HepG2 (cell line): ENCODE results near the gene DSTN. TPM values are rescaled to one million over a fixed set of nuclear protein-coding genes. Genes with fewer than 3 reads are reported as not detected.
A peak's percentile ranks its signal among the peaks of the same experiment; 100 is the strongest.

ENCODE experiments used
- AGO1 ChIP-seq: fragments of 200-400 bp; formaldehyde crosslinking; IDR thresholded peaks from 2 replicates; pipeline ENCODE4 v1.6.1; 2017; ENCODE audit warnings: mild to moderate bottlenecking, low read depth, low read length, moderate library complexity; ENCODE audit not compliant: poor library complexity, severe bottlenecking
- AKAP8 ChIP-seq: sonication (generic); formaldehyde crosslinking; IDR thresholded peaks from 2 replicates; pipeline ENCODE4 v1.5.1; 2020; ENCODE audit warnings: mild to moderate bottlenecking, missing genetic modification reagents
- ASH2L ChIP-seq: fragments of 300-600, 200-600 bp; sonication (generic); IDR thresholded peaks from 2 replicates; pipeline ENCODE4 v1.7.0; 2017; ENCODE audit warnings: low read depth, mild to moderate bottlenecking, moderate library complexity, mixed read lengths, low read length; ENCODE audit not compliant: insufficient read length
- ATAD3A ChIP-seq: sonication (generic); formaldehyde crosslinking; IDR thresholded peaks from 2 replicates; pipeline ENCODE4 v1.4.0; 2020; ENCODE audit warnings: missing genetic modification reagents
- CENPX ChIP-seq: sonication (generic); formaldehyde crosslinking; IDR thresholded peaks from 2 replicates; pipeline ENCODE4 v1.9.0; 2021; ENCODE audit warnings: mild to moderate bottlenecking, missing genetic modification reagents, moderate library complexity
- JDP2 ChIP-seq: sonication (generic); formaldehyde crosslinking; IDR thresholded peaks from 2 replicates; pipeline ENCODE4 v1.8.1; 2022; ENCODE audit warnings: missing genetic modification reagents, borderline replicate concordance
- PITX1 ChIP-seq: sonication (generic); formaldehyde crosslinking; IDR thresholded peaks from 2 replicates; pipeline ENCODE4 v1.5.1; 2020; ENCODE audit warnings: mild to moderate bottlenecking, missing genetic modification reagents
- POLR2AphosphoS2 ChIP-seq: IDR thresholded peaks from 2 replicates; pipeline ENCODE4 v1.6.1; 2011; ENCODE audit warnings: low read depth, low read length, improper control_type of control experiment
- PTBP1 ChIP-seq: fragments of 200-400 bp; formaldehyde crosslinking; IDR thresholded peaks from 2 replicates; pipeline ENCODE4 v1.6.1; 2018; ENCODE audit warnings: low read length, low read depth; ENCODE audit not compliant: poor library complexity, severe bottlenecking
- RXRB ChIP-seq: IDR thresholded peaks from 2 replicates; pipeline ENCODE4 v1.6.1; 2016; ENCODE audit warnings: borderline replicate concordance, missing genetic modification reagents, missing compliant biosample characterization
- SNAPC2 ChIP-seq: sonication (generic); formaldehyde crosslinking; IDR thresholded peaks from 2 replicates; pipeline ENCODE4 v1.8.1; 2022; ENCODE audit warnings: mild to moderate bottlenecking, missing genetic modification reagents
- TBX2 ChIP-seq: sonication (generic); formaldehyde crosslinking; IDR thresholded peaks from 2 replicates; pipeline ENCODE4 v1.5.0; 2020; ENCODE audit warnings: missing genetic modification reagents, mild to moderate bottlenecking, borderline replicate concordance
- YEATS4 ChIP-seq: sonication (generic); formaldehyde crosslinking; IDR thresholded peaks from 2 replicates; pipeline ENCODE4 v1.4.0; 2020; ENCODE audit warnings: missing genetic modification reagents, borderline replicate concordance
- ZGPAT ChIP-seq: IDR thresholded peaks from 2 replicates; pipeline ENCODE4 v1.6.1; 2016; ENCODE audit warnings: mild to moderate bottlenecking
- ZNF160 ChIP-seq: sonication (generic); formaldehyde crosslinking; IDR thresholded peaks from 2 replicates; pipeline ENCODE4 v1.8.0; 2022; ENCODE audit warnings: mild to moderate bottlenecking, inconsistent platforms, missing genetic modification reagents
- ZNF737 ChIP-seq: sonication (generic); formaldehyde crosslinking; IDR thresholded peaks from 2 replicates; pipeline ENCODE4 v1.5.0; 2020; ENCODE audit warnings: missing genetic modification reagents, mild to moderate bottlenecking, borderline replicate concordance
- ZSCAN9 ChIP-seq: IDR thresholded peaks from 2 replicates; pipeline ENCODE4 v1.6.1; 2016; ENCODE audit warnings: borderline replicate concordance
- polyA plus RNA-seq, 8 experiments: library from polyadenylated mRNA; depleted of rRNA in 3 of 8; stranded (reverse) in 7 of 8; unstranded in 1 of 8; fragments of >200 nt; fragmentation: Illumina TruSeq in 4 of 8; extraction: Trizol in 4 of 8; gene quantifications; 2 replicates each; pipeline versions ENCODE4 v1.2.1 to v1.2.3, GENCODE V29; 2011 to 2016; ENCODE audit warnings: low read depth in 4 of 8, missing spikeins in 1 of 8, mixed read lengths in 1 of 8; ENCODE audit not compliant: insufficient read depth in 1 of 8
- total RNA-seq, 5 experiments: library from RNA; depleted of rRNA; stranded (reverse); fragments of >200 nt; fragmentation: Illumina TruSeq; extraction: Trizol; gene quantifications; 2 replicates each; pipeline ENCODE4 v1.2.3, GENCODE V29; 2016; ENCODE audit warnings: low read depth in 1 of 5
- TF ChIP-seq, protein P1 (sequence below): IDR thresholded peaks from 2 replicates; pipeline ENCODE4 v1.6.1; 2016; ENCODE audit warnings: missing genetic modification reagents, missing compliant biosample characterization
- TF ChIP-seq, protein P2 (sequence below): sonication (generic); formaldehyde crosslinking; IDR thresholded peaks from 2 replicates; pipeline ENCODE4 v1.5.0; 2020; ENCODE audit warnings: mild to moderate bottlenecking, missing genetic modification reagents, moderate library complexity
- TF ChIP-seq, protein P3 (sequence below): sonication (generic); formaldehyde crosslinking; IDR thresholded peaks from 2 replicates; pipeline ENCODE4 v1.5.0; 2020; ENCODE audit warnings: mild to moderate bottlenecking, missing genetic modification reagents
- TF ChIP-seq, protein P4 (sequence below): sonication (generic); formaldehyde crosslinking; conservative IDR thresholded peaks from 2 replicates; pipeline ENCODE4 v1.8.1; 2023; ENCODE audit warnings: missing genetic modification reagents

Gene DSTN
- total and polyA plus RNA-seq, 2 of the 13 experiments (the other 11 are each of a cell fraction or from before 2014, with no cell fraction given), result 27.6 to 106 TPM

DNA sequence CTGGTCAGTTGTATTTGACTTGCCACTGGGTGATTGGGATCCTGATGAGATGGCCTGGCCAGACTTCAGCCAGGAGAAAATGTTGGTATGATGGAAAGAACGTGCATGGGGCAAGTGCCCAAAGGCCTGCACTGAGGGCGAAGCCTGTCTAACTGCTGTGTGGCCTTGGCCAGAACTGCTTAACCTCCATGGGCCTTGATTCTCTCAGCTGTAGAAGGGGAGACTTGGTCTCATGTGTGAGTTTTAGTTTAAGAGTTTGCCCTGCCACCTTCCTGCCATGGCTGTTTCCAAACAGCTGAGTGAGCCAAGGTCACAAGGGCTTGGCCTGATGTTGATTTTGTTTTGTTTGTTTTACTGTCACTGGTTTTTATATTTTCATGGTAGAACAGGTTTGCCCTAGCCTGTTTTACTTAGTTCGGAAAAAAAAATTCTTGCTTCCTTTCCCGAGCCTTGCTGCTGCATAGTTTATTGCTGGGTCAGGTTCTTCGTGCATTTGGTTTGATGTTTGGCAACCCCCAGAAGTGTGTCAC, 35.3 kb downstream of the DSTN start (continued):
- TF ChIP-seq, protein P1, sequence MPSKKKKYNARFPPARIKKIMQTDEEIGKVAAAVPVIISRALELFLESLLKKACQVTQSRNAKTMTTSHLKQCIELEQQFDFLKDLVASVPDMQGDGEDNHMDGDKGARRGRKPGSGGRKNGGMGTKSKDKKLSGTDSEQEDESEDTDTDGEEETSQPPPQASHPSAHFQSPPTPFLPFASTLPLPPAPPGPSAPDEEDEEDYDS (CRISPR knock-in tag), result peak; percentile 41; the same call in 1 of the 2 replicates
- TF ChIP-seq AGO1 (no peak), PITX1 (CRISPR knock-in tag) (peak; percentile 48; the same call in 1 of the 2 replicates), ATAD3A (peak; percentile 61; the same call in 1 of the 2 replicates), ZSCAN9 (CRISPR knock-in tag) (peak; percentile 59; the same call in 1 of the 2 replicates), ZGPAT (CRISPR knock-in tag) (peak; percentile 83), SNAPC2 (CRISPR knock-in tag) (no peak), TBX2 (CRISPR knock-in tag) (peak; percentile 59; the same call in 1 of the 2 replicates), ZNF160 (no peak), CENPX (no peak), ASH2L (peak; percentile 55), POLR2AphosphoS2 (peak; percentile 66; the same call in 1 of the 2 replicates), RXRB (CRISPR knock-in tag) (peak; percentile 85), YEATS4 (no peak), ZNF737 (CRISPR knock-in tag) (no peak), JDP2 (CRISPR knock-in tag) (no peak), PTBP1 (no peak), AKAP8 (CRISPR knock-in tag) (0 out of 2 replicates have a peak, but pooled peaks have one; percentile 38)
- TF ChIP-seq, protein P2, sequence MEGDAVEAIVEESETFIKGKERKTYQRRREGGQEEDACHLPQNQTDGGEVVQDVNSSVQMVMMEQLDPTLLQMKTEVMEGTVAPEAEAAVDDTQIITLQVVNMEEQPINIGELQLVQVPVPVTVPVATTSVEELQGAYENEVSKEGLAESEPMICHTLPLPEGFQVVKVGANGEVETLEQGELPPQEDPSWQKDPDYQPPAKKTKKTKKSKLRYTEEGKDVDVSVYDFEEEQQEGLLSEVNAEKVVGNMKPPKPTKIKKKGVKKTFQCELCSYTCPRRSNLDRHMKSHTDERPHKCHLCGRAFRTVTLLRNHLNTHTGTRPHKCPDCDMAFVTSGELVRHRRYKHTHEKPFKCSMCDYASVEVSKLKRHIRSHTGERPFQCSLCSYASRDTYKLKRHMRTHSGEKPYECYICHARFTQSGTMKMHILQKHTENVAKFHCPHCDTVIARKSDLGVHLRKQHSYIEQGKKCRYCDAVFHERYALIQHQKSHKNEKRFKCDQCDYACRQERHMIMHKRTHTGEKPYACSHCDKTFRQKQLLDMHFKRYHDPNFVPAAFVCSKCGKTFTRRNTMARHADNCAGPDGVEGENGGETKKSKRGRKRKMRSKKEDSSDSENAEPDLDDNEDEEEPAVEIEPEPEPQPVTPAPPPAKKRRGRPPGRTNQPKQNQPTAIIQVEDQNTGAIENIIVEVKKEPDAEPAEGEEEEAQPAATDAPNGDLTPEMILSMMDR, result peak; percentile 38
- TF ChIP-seq, protein P3, sequence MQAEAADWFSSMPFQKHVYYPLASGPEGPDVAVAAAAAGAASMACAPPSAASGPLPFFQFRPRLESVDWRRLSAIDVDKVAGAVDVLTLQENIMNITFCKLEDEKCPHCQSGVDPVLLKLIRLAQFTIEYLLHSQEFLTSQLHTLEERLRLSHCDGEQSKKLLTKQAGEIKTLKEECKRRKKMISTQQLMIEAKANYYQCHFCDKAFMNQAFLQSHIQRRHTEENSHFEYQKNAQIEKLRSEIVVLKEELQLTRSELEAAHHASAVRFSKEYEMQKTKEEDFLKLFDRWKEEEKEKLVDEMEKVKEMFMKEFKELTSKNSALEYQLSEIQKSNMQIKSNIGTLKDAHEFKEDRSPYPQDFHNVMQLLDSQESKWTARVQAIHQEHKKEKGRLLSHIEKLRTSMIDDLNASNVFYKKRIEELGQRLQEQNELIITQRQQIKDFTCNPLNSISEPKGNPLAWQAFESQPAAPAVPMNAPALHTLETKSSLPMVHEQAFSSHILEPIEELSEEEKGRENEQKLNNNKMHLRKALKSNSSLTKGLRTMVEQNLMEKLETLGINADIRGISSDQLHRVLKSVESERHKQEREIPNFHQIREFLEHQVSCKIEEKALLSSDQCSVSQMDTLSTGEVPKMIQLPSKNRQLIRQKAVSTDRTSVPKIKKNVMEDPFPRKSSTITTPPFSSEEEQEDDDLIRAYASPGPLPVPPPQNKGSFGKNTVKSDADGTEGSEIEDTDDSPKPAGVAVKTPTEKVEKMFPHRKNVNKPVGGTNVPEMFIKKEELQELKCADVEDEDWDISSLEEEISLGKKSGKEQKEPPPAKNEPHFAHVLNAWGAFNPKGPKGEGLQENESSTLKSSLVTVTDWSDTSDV (CRISPR knock-in tag), result no peak
- TF ChIP-seq, protein P4, sequence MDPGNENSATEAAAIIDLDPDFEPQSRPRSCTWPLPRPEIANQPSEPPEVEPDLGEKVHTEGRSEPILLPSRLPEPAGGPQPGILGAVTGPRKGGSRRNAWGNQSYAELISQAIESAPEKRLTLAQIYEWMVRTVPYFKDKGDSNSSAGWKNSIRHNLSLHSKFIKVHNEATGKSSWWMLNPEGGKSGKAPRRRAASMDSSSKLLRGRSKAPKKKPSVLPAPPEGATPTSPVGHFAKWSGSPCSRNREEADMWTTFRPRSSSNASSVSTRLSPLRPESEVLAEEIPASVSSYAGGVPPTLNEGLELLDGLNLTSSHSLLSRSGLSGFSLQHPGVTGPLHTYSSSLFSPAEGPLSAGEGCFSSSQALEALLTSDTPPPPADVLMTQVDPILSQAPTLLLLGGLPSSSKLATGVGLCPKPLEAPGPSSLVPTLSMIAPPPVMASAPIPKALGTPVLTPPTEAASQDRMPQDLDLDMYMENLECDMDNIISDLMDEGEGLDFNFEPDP, result no peak
